K562 (cell line): ENCODE data around the gene LMAN1L. TPM values are rescaled to one million over a fixed set of nuclear protein-coding genes. Genes with fewer than 3 reads are reported as not detected.
A peak's percentile ranks its signal among the peaks of the same experiment; 100 is the strongest.

Source experiments
- ETS1 ChIP-seq: conservative IDR thresholded peaks from 2 replicates; pipeline ENCODE4 v1.6.1; 2011; ENCODE audit warnings: low read depth, mild to moderate bottlenecking, low read length; ENCODE audit not compliant: control insufficient read depth
- FOXP1 ChIP-seq: sonication (generic); formaldehyde crosslinking; IDR thresholded peaks from 2 replicates; pipeline ENCODE4 v1.8.0; 2022; ENCODE audit warnings: mild to moderate bottlenecking, missing genetic modification reagents
- GABPA ChIP-seq: fragments of 200-800 bp; sonication (Bioruptor generic); conservative IDR thresholded peaks from 2 replicates; pipeline ENCODE4 v1.6.1; 2016; ENCODE audit warnings: low read depth, missing genetic modification characterization, missing compliant biosample characterization
- HMGN3 ChIP-seq: IDR thresholded peaks from 2 replicates; pipeline ENCODE4 v1.6.1; 2011; ENCODE audit warnings: borderline replicate concordance, low read depth, mild to moderate bottlenecking, mixed read lengths, low read length; ENCODE audit not compliant: insufficient read length; ENCODE audit errors: extremely low read depth
- KLF13 ChIP-seq: fragments of 450-650 bp; IDR thresholded peaks from 2 replicates; pipeline ENCODE4 v1.6.1; 2016; ENCODE audit warnings: missing genetic modification characterization, low read depth, mild to moderate bottlenecking, missing compliant biosample characterization, moderate library complexity, borderline replicate concordance
- POLR2AphosphoS2 ChIP-seq: IDR thresholded peaks from 2 replicates; pipeline ENCODE4 v1.6.1; 2012; ENCODE audit warnings: low read length, improper control_type of control experiment
- STAT6 ChIP-seq: sonication (generic); formaldehyde crosslinking; IDR thresholded peaks from 2 replicates; pipeline ENCODE4 v1.8.1; 2023; ENCODE audit warnings: mild to moderate bottlenecking, missing genetic modification reagents
- TBP ChIP-seq: optimal IDR thresholded peaks from 2 replicates; pipeline ENCODE3; 2011; ENCODE audit warnings: low read depth, low read length, improper control_type of control experiment
- TEAD1 ChIP-seq, 2 experiments: fragments of 450-650 bp in 1 of 2; sonication (generic) in 1 of 2; formaldehyde crosslinking; IDR thresholded peaks; 2 replicates each; pipeline versions ENCODE4 v1.4.0 to v1.8.0; 2020 to 2022; ENCODE audit warnings: mild to moderate bottlenecking in 2 of 2, missing genetic modification reagents in 1 of 2
- ZBTB40 ChIP-seq, 2 experiments: fragments of 450-650 bp in 1 of 2; sonication (generic) in 1 of 2; formaldehyde crosslinking in 1 of 2; IDR thresholded peaks; 2 replicates each; pipeline versions ENCODE4 v1.7.1 to v1.9.0; 2016 to 2022; ENCODE audit warnings: inconsistent platforms in 1 of 2, mild to moderate bottlenecking in 1 of 2, missing genetic modification reagents in 1 of 2
- polyA plus RNA-seq, 8 experiments: library from polyadenylated mRNA; depleted of rRNA in 4 of 8; stranded (reverse) in 5 of 8; unstranded in 3 of 8; fragments of >200 nt; fragmentation: Nextera tagmentation in 2 of 8; fragmentation: Illumina TruSeq in 1 of 8; extraction: Ambion mirVana in 2 of 8; extraction: Trizol in 1 of 8; gene quantifications; 2 replicates each; pipeline versions ENCODE4 v1.2.1 to v1.2.3, GENCODE V29; 2011 to 2014; ENCODE audit warnings: inconsistent platforms in 1 of 8, missing spikeins in 1 of 8
- total RNA-seq, 7 experiments: library from RNA; depleted of rRNA in 6 of 7; stranded (reverse); fragments of >200 nt in 6 of 7; fragmentation: Illumina TruSeq in 2 of 7; extraction: Trizol in 2 of 7; gene quantifications; 2 replicates each; pipeline versions ENCODE4 v1.2.1 to v1.2.3, GENCODE V29; 2011 to 2021; ENCODE audit warnings: low replicate concordance in 1 of 7

Gene LMAN1L
- total and polyA plus RNA-seq, 9 of the 15 experiments (the other 6 are each of a cell fraction or from before 2014, with no cell fraction given) = not detected

GRCh38 chr15:74781431-74782258 lies 31.0 kb upstream of the LMAN1L start, which contains the start of gene CSK (continued):
- 0 out of 2 replicates have a peak, but pooled peaks have one; percentile 24 for TF ChIP-seq ZBTB40 (IDR thresholded peaks at IDR 0.05)
- TF ChIP-seq ZBTB40 (CRISPR knock-in tag; IDR thresholded peaks at IDR 0.05) = no peak
- no peak for TF ChIP-seq STAT6 (CRISPR knock-in tag)
- peak; percentile 74 for TF ChIP-seq HMGN3
- TF ChIP-seq FOXP1 (CRISPR knock-in tag) = 0 out of 2 replicates have a peak, but pooled peaks have one; percentile 47
- peak; percentile 25 for TF ChIP-seq TBP
- TF ChIP-seq ETS1 = peak; percentile 45; the same call in 1 of the 2 replicates
- peak; percentile 94; the same call in 1 of the 2 replicates for TF ChIP-seq KLF13 (tag)
- 0 out of 4 replicates have a peak, but pooled peaks of 1 of the 2 experiments have one; percentile 42 for TF ChIP-seq TEAD1 (CRISPR knock-in tag; IDR thresholded peaks at IDR 0.05)
- TF ChIP-seq GABPA (tag) = peak; percentile 67; the same call in 1 of the 2 replicates
- no peak for TF ChIP-seq POLR2AphosphoS2
